NB4 (cell line): ENCODE measurements around the gene HERPUD1.
"Not testable (repeated sequence)": the region's sequence is repeated elsewhere in the genome, so short reads cannot be mapped to it uniquely, and the experiment has no call there.

Experiments used
- POLR2A ChIP-seq: IDR thresholded peaks from 2 replicates; pipeline ENCODE4 v1.6.1; 2011; ENCODE audit warnings: mild to moderate bottlenecking; ENCODE audit not compliant: insufficient read length; ENCODE audit errors: extremely low read depth
- TF ChIP-seq, protein P1 (sequence below): IDR thresholded peaks from one replicate; pipeline ENCODE4 v1.5.1; 2012; ENCODE audit warnings: low read depth, low read length

- TF ChIP-seq, protein P1, sequence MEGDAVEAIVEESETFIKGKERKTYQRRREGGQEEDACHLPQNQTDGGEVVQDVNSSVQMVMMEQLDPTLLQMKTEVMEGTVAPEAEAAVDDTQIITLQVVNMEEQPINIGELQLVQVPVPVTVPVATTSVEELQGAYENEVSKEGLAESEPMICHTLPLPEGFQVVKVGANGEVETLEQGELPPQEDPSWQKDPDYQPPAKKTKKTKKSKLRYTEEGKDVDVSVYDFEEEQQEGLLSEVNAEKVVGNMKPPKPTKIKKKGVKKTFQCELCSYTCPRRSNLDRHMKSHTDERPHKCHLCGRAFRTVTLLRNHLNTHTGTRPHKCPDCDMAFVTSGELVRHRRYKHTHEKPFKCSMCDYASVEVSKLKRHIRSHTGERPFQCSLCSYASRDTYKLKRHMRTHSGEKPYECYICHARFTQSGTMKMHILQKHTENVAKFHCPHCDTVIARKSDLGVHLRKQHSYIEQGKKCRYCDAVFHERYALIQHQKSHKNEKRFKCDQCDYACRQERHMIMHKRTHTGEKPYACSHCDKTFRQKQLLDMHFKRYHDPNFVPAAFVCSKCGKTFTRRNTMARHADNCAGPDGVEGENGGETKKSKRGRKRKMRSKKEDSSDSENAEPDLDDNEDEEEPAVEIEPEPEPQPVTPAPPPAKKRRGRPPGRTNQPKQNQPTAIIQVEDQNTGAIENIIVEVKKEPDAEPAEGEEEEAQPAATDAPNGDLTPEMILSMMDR, result not testable (repeated sequence)
- TF ChIP-seq POLR2A, result not testable (repeated sequence)
Observed at GRCh38 chr16:56992431-56992830, 60.5 kb downstream of the HERPUD1 start.
